PFSK-1 (cell line): ENCODE measurements around the gene TEX22.

Source experiments
- FOXP2 ChIP-seq: optimal IDR thresholded peaks from 2 replicates; pipeline ENCODE3; 2011; ENCODE audit warnings: borderline replicate concordance, control low read depth, inconsistent platforms; ENCODE audit not compliant: insufficient read depth; ENCODE audit errors: extremely low read length, extremely low read depth
- POLR2AphosphoS5 ChIP-seq: IDR thresholded peaks from 2 replicates; pipeline ENCODE4 v1.6.1; 2012; ENCODE audit warnings: low read depth, mild to moderate bottlenecking, control low read depth, low read length, moderate library complexity
- REST ChIP-seq, 2 experiments: IDR thresholded peaks; 2 replicates each; pipeline versions ENCODE4 v1.6.1 to v1.8.0; 2011 to 2012; ENCODE audit warnings: low read depth in 2 of 2, low read length in 2 of 2, control low read depth in 1 of 2, inconsistent platforms in 1 of 2, mild to moderate bottlenecking in 1 of 2, moderate library complexity in 1 of 2; ENCODE audit not compliant: insufficient read depth in 1 of 2
- TAF1 ChIP-seq: IDR thresholded peaks from 2 replicates; pipeline ENCODE4 v1.6.1; 2012; ENCODE audit warnings: low read length, control low read depth, borderline replicate concordance; ENCODE audit not compliant: insufficient read depth

- TF ChIP-seq POLR2AphosphoS5 (no peak), REST (IDR thresholded peaks at IDR 0.05; ENCODE audit: insufficient read depth in 1 of 2, low read depth in 2 of 2, low read length in 2 of 2) (no peak), TAF1 (no peak), FOXP2 (no peak)
Observed at GRCh38 chr14:105384605-105385321, 13.6 kb upstream of the TEX22 start.
